Left forelimb (tissue), 1 donor: ENCODE data around the gene POLR2L.

Experiments used
- DNase-seq: peaks from one replicate; pipeline ENCODE4 v3.0.0-alpha.2; 2018; ENCODE audit warnings: low spot score

Gene POLR2L

DNA sequence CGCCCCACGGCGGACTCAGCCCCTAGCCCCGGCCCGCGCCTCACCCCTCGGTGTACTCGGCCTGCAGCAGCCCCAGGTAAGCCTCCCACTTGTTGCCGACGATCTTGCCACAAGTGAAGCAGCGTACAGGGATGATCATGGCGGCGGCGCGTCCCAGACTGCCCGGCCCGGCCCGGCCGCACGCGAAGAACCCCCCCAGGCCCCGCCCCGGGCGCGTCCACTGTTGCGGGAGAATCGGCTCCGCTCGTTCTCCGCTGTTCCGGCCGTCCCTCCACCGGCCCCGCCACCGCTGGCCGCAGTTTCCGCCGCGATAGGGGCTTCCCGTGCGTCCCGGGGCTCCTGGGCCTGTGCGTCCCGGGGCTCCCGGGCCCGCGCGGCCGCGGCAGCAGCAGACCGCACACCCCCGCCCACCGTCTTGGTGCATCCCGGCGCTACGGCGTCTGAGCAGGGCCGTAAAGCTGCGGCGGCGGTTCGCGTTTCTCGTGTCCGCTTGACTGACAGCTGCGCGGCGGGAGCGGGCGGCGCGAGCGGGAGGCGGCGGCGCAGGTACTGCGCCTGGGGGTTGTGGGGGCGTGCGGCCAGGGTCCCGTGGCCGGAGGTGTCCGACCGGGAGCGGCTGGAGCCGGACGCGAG, at the start of gene POLR2L, which contains the start of gene TSPAN4:
TSS of gene POLR2L (minus strand) at position 160 of the 633 bp plus-strand sequence. CDS start at position 139, 21 bp downstream.
TSS of gene TSPAN4 (plus strand) at position 483 of the 633 bp plus-strand sequence. CDS start 7,453 bp downstream, outside the sequence.
- DNase-seq = peak; percentile 95

DNA sequence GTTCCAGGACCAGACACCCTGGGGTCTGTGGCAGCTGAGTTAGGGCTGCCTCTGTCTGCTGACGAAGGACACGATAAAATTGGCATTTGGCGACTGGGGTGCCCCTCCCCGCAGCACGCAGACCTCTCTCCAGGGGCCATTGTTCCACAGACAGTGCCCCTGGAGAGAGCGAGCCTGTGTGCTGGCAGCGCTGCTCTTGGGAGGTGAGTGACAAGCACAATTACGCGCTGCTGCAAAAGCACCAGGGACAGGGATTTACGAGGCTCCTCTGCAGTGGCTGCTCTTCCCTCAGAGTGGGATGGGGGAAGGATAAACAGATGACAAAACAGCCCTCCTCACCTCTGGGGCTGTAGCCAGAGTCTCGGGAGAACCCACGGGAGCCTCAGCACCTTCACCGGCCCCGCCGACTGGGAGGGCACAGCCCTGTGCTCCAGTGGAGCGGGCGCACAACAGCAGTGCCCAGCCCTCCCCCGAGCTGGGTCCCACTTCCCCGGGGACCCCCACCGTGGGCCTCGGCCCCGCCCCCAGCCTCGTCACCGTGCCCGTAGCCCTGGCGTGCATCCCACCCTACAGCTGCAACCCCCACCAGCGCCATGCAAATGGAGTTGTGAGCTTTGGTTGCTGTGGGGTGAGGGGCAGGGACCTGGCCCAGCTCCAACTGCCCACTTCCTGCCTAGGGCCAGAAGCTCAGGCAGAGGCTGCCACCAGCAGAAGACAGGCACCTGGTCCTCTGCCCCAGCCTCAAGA, 48.6 kb upstream of the POLR2L start:
- no peak for DNase-seq

DNA sequence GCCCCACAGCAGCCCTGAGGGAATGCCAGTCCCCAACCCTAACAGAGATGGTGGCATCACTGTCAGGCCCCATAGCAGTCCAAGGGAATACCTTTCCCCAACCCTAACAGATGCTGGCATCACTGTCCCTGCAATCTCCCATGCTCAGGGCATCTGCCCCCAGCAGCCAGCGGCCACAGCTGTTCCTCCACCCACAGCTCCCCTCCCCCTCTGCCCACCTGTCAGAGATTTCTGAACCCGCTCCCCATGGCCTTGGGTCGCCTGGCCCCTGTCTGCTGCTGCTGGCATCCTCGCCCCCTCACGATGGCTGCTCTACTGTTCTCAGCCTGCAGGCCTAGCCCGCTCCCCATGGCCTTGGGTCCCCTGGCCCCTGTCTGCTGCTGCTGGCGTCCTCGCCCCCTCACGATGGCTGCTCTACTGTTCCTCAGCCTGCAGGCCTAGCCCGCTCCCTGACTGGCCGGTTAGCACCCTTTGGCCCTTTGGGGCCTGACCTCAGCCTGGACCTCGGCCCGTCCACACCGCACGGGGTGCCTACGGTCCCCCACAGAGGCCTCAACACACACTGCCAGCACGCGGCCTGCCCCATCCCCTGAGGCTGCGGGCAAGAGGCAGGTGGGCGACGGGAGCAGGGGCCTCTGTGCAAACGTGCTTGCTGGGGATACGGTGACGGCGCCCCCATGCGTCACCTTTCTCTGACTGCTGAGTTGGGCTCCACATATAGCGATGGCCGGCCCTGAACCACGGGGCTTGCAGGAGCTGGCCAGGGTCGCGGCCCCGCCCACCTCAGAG, 47.6 kb upstream of the POLR2L start:
- no peak for DNase-seq

DNA sequence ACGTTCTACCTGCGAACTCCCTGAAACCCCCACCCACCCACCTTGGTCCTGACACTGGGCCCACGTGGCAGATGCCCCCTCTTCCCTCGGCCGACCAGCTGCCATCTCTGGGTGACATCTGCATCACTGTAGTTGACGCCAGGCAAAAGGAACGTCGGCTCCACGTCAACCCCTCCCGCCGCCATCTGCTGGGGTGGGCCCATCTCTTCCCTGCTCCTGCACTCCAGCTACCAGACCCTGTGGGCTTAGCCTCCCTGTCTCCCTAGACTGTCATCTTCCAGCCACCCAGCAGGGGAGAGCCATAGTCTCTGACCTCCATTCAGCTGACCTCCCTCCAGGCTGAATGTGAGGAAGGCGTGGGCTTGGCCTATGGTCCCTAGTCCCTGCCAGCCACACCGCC, 46.9 kb upstream of the POLR2L start:
- DNase-seq = no peak

DNA sequence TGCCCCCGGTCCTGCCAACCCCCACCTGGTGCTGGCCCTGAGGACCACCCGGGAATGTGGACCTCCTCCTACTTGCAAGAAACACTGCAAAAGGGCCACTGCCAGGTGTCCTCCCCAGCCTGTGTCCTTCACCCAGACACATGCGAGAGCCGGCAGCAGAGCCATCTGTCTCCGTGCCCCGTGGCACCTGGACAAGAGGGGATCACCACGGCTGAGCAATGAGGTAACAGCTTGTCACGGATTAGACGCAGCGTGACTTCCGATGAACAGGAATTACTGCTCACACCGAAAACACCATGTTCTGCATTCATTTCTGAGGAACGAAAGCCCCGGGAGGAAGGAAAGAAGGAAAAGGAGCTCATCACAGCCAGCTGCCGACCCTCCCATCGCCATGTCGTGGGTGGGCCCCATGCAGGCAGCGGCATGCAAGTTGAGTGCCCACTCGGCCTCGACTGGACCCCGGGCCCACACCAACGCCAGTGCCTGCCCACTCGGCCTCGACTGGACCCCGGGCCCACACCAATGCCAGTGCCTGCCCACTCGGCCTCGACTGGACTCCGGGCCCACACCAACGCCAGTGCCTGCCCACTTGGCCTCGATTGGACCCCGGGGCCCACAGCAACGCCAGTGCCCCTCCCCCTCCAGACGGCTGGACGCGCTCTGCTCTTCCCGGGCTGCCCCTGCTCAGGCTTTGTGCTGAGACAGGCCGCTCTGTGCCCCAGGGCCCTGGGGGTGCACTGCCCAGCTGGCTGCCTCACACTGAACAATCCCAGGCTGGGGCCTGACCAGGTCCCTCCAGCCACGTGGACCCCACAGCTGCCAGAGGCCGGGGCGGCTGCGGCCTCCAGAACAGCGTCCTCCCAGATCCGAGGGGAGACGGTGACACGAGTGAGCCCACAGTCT, 46.2 kb upstream of the POLR2L start:
- DNase-seq = no peak

DNA sequence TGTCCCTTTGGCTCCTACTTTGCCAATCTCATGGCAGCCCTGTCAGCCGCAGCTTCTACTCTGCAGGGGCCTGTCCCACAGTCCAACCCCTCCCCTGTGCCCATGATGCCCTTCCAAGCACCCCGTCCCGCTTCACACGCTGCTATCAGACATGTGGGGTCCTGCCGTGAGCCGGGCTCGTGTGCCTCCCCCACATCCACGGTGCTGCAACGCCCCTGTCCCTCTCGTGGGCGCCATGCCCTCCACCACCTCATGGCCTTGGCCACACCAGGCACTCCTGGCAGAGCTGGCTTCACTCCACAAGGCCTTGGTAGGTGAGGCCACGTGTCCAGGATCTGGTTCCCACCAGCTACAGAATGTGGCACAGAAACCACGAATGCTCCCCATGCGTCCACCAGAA, 45.3 kb upstream of the POLR2L start:
- no peak for DNase-seq

DNA sequence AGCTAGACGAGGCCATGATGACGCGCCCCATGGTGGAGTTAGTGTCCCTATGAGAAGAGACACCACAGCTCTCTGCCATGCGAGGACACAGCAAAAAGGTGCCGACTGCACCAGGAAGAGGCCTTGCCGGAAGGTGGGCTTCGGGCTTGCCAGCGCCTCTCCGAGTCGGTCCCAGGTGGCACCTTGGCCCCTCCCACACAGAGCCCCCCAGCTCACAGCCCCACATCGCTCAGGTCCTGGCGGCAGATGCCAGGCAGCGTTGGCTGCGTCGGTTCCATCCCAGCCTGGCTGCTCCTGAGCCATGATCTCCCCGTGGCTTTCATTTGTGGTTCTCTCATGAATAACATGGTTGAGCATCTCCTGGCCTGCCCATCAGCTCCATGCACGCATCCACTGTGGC, 44.2 kb upstream of the POLR2L start:
- DNase-seq = no peak

DNA sequence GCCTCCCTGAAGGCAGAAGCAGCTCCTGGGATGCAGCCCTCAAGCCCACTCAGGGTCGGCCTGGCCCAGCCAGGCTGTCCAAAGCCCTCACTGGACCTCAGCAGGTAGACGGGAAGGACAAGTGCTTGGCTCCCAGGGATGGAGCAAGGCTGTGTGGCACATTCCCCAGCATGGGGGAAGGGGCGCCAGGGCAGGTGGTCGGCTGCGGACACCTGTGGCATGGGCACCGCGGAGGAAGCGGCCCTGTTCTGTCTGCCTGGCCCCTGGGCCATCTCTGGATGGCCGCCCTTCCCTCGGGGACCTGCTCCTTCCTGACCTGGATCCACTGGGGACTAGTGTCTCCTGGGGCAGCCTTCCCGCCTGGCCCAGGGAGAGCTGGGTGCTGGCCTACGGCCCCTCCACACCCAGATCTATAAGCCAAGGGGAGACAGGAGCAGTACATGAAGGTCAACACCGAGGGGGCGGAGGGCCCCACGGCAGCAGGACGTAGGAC, 42.3 kb upstream of the POLR2L start:
- DNase-seq = no peak

DNA sequence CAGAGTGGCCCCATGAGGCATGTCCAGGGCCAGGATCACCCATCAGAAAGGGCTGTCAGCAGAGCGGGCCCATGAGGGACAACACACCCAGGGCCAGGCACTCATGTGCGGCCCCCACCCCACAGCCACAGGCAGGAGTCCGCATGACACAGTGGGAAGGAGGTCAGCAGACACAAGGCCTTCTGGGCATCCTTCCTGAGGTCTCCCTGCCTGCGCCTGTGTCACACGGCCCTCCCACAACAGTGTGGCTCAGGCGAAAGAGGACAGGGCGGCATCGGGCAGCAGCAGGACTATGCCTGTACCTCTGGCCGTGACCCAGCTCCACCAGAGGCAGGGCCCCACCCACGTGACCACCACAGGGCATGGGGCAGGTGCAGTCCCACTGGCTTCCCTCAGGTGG, 41.2 kb upstream of the POLR2L start:
- no peak for DNase-seq

DNA sequence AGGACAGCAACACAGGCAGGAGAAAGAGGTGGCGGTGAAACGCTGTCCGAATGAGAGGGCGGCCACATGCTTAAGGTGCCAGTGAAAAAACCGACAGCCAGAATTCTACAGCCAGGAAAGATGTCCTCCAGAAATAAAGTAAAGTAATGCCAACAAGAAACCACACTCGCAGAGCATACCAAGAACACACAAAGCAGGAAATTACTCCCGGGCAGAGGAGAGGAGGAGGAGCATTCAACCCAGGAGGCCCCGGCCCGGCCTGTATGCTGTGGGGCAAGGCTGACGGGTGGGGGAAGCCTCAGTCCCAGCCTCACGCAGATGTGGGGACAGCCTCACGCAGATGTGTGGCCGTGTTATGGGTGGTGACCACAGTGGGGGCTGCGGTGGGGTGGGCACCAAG, 40.3 kb upstream of the POLR2L start:
- no peak for DNase-seq

DNA sequence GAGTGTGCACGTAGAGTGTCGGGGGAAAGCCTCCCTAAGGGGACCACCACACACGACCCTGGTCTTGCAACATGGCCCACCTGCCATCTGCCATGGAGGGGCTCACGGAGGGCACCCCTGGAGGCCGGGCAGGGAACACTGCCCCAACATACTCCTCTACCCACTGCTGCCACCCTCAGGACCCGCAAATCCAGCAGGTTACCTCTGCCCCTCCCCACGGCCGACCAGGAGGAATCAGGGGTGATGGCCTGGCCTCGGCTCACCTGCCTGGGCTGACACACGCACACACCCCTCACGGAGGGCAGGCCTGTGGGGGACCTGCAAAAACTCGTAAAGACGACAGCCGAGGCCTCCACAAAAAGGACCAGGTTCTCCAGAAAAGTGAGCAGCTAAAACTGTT, 38.1 kb upstream of the POLR2L start:
- DNase-seq = no peak

DNA sequence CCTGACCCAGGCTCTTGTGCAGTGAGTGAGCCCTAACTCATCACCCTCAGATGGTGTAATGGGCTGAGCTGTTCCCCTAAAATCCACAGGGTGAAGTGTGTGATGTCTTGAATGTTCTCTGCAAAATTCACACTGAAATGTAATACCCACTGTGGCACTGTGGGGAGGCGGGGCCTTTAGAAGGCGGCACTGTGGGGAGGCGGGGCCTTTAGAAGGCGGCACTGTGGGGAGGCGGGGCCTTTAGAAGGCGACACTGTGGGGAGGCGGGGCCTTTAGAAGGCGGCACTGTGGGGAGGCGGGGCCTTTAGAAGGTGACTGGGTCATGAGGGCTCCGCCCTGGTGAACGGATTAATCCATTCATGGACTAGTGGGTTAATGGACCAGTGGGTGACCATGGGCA, 35.2 kb upstream of the POLR2L start:
- no peak for DNase-seq

DNA sequence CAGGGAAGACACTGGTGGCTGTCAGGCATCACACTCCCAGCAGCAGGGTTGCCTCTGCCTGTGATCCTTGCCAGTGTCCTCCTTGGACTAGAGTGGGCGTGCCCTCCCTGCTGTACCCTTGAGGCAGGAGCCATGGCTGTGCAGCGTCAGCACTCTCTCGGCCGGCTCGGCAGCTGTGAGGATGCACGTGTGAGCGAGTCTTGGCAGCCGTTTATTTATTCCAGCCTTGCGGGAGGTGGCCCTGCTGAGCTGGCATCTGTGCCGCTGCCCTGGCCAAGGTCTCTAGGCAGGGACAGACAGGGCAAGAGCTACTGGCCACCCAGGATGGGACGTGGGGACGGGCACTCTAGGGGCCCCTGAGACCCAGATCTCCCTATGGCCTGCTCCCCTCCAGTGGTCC, 34.2 kb upstream of the POLR2L start:
- no peak for DNase-seq

DNA sequence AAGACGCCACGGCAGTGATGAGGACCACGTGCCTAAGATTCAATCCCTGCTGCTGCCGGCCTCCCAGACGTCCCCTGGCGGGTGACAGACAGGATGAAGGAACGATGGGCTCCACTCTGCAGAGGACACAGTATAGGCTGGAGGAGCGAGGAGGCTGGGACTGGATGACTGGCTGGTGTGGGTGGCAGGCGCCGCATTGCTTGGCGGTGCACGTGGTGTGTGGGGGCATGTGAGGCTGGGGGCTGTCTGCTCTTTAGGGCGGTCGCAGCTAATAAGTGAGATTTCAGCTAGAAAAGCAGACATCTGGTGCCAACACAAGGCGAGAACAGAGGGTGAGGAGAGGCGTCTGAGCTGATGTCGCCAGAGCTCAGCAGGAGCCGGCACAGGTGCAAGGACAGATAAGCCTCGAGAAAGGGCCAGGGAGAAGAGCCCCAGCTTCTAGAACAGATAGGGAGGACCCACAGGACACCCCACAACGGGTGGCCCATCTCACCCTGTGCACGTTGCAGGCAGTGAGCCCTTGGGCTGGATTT, 33.5 kb upstream of the POLR2L start:
- DNase-seq = no peak

DNA sequence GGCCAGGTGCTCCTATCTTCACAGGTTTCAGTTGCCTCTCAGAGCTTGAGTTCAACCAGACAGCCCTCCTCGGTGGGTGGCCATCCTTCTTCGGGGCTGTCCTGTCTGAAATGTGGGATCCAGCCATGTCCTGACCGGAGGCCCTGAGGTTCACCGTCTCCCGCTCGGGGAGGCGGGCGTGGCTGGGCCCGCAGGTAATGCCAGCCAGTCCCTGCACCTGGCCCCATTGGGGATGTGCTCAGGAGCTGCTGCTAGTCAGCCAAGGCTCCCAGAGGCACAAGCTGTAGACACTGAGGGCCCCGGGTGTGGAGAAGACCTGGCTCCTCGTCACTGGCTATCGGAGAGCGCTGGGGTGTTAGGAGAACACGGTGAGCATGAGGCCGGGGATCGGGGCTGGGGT, 32.9 kb upstream of the POLR2L start:
- no peak for DNase-seq

DNA sequence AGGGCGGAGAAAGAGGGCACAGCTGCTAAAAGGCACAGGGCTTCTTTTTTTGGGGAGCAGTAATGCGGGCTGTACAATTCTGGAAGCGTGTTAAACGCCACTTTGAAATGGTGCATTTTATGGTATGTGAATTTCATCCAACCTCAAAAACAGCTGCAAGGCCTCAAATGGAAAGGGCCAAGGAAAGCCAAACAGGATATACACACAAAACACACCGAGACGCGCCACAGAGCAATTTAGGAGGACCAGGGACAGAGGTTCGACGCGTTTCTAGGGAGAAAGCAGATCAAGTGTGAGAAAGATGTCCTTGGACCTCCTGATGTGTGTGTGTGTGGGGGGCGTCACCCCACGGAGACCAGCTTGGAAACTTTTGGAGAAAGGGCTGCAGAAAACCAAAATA, 31.4 kb upstream of the POLR2L start:
- DNase-seq = no peak

DNA sequence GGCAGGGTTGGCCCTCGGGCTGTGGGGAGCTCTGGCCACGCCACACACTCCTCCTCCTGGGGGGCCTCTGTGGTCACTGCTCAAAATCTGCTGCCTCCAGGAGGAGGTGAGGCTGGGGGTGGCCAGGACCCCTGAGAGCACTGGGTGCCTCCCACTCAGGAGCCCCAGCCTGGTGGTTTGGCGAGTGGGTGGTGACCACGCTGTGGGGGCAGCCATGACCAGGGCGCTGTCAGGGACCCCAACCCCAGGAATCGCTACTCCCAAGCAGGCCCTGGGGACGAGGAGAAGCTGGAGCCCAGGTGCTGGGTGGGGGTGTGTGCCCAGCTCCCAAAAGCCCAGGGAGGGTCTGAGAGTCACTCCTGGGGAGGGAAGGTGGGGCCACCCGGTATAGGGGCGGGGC, 30.5 kb upstream of the POLR2L start:
- no peak for DNase-seq

DNA sequence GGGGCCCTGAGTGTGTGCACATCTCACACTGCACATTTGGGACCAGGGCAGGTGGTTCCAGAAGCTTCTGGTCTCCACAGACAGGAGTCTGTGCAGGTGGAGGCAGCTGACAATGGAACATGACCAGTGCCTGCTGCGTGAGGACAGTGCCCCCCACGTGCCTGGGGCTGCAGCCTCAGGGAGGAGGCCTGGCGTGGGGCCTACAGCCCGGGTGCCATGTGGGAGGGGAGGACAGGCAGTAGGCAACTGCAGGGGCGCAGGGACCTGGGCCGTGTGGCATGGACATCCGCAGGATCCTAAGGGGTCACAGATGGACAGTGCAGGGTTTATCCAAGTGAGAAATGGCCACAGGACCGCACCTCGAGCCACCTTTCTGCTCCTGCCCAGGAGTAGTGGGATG, 29.1 kb upstream of the POLR2L start:
- no peak for DNase-seq

DNA sequence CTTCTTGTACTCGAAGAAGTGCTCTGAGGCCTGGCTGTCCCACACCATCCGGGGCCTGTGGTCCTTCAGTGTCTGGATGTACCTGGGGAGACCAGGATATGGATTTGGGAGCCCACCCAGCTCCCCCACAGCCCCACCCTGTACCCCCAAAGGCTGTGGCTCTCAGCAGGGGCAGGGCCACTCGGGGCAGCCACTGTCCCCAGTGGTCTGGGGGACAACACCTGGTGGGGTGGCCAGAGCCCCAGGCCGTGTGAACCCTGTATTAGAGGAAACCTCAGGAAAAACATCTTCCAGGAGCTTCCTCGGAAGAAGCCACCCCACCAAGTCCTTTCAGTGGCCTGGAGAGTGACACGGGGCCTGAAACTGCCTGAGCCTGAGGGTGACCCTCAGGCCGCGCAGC, 28.1 kb upstream of the POLR2L start:
- no peak for DNase-seq

DNA sequence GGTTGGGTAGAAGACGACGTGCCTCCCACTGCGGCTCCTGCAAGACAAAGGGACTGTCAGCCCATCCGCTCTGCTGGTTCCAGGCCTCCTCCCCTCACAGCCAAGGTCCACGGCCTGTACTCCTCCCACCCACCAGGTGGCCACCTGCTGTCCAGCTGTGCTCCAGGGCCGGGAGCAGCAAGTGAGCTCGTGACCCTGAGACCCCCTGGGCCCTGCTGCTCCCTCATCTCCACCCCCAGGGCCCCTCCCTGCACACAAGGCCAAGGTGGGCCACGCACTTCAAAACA, 27.7 kb upstream of the POLR2L start:
- DNase-seq = no peak

DNA sequence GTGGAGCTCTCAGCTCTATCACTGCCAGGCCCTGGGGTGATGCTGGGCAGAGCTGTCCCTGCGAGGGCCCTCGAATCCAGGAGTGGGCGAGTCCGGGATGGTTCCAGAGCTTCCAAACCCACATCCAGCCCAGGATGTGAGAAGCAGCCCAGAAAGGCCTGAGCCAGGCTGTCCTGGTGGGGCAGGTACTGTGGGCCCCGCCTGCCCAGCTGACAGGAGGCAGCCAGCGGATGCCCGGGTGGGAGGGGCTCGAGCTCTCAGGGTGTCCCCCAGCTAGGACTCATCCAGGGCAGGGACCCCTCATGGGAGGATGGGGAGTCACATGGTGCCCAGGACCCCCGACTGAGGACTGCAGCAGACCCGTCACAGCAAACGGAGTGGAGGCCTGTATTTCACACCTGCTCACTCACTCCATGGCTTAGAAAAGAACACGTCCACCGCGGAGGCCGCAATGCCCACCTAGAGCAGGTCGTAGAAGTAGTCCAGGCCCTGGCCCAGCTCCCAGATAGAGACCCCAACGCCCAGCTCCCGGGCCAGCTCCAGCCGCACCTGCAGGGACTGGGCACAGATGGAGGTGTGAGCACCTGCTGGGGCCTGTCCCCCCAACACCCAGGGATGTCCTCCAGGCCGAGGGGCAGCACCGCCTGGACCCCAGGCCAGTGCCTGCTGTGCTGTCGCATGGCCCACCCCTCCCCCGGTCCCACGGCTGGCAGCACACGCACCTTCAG, 27.2 kb upstream of the POLR2L start:
- no peak for DNase-seq
